ENCODE data around the gene DNAI2. TPM values are rescaled to one million over a fixed set of nuclear protein-coding genes. Genes with fewer than 3 reads are reported as not detected.

The DNAI2 gene
- total RNA-seq, 1 experiment from 2014 or later = 0.26 TPM

- no peak overlapping the region for H3K27ac Mint-ChIP-seq
- peaks cover 3% of the 10 kb centered on the region for H3K9me3 Mint-ChIP-seq
- TF ChIP-seq HMGA2 (CRISPR knock-in tag; IDR thresholded peaks at IDR 0.05) (no peak), IRF1 (CRISPR knock-in tag; IDR thresholded peaks at IDR 0.05) (no peak), AFF4 (CRISPR knock-in tag; IDR thresholded peaks at IDR 0.05; ENCODE audit: borderline replicate concordance) (no peak), HMGXB4 (CRISPR knock-in tag; IDR thresholded peaks at IDR 0.05) (no peak), ZNF219 (CRISPR knock-in tag; IDR thresholded peaks at IDR 0.05; ENCODE audit: borderline replicate concordance) (no peak), GABPB1 (CRISPR knock-in tag; IDR thresholded peaks at IDR 0.05) (no peak), IRF2 (CRISPR knock-in tag; IDR thresholded peaks at IDR 0.05; ENCODE audit: borderline replicate concordance, low read depth) (no peak), FOXK1 (CRISPR knock-in tag; IDR thresholded peaks at IDR 0.05) (no peak)
- no peak for DNase-seq (ENCODE audit: low spot score)
- CTCF ChIA-PET = interaction anchor here (1.5 to 2.1 kb wide), 3 partner anchors 23 to 52 kb away, joined by 4 to 8 read pairs (median 7); partner anchors contain the start of gene DNAI2
- POLR2A ChIA-PET = no interaction called here
- H3K4me3 Mint-ChIP-seq = no peak overlapping the region
- peaks cover 3% of the 10 kb centered on the region for H3K27me3 Mint-ChIP-seq (ENCODE audit: low read depth)
- peaks cover 3% of the 10 kb centered on the region for H3K4me1 Mint-ChIP-seq
- peaks cover 3% of the 10 kb centered on the region for H3K36me3 Mint-ChIP-seq
- no peak for ATAC-seq
These were observed 22.5 kb upstream of the DNAI2 start for GRCh38 chr17:74251569-74251968.

GRCh38 chr17:74252211-74252610 is 21.8 kb upstream of the DNAI2 start:
- DNase-seq (ENCODE audit: low spot score) (no peak), ATAC-seq (peak; percentile 38; the same call in 1 of the 2 replicates)
- Mint-ChIP-seq H3K9me3 (no peaks in the 10 kb centered on the region), H3K4me1 (peaks cover 3% of the 10 kb centered on the region), H3K36me3 (no peaks in the 10 kb centered on the region), H3K27ac (no peak overlapping the region), H3K27me3 (ENCODE audit: low read depth) (no peaks in the 10 kb centered on the region; the same call in 1 of the 2 replicates), H3K4me3 (no peak overlapping the region)
- CTCF ChIA-PET = interaction anchor here (0.6 to 1.5 kb wide), 6 partner anchors 22 to 100 kb away, joined by 3 to 8 read pairs (median 4); partner anchors contain the start of gene DNAI2
- POLR2A ChIA-PET = no interaction called here
- TF ChIP-seq SP1 (CRISPR knock-in tag; conservative IDR thresholded peaks at IDR 0.05) = no peak
- no peak for TF ChIP-seq FOXP1 (CRISPR knock-in tag; IDR thresholded peaks at IDR 0.05; ENCODE audit: borderline replicate concordance)
- TF ChIP-seq ATF6 (CRISPR knock-in tag; IDR thresholded peaks at IDR 0.05) = no peak
- no peak for TF ChIP-seq OVOL2 (CRISPR knock-in tag; IDR thresholded peaks at IDR 0.05; ENCODE audit: borderline replicate concordance)
- TF ChIP-seq ATF1 (CRISPR knock-in tag; IDR thresholded peaks at IDR 0.05) = no peak
- TF ChIP-seq GTF2I (CRISPR knock-in tag; conservative IDR thresholded peaks at IDR 0.05) = no peak

GRCh38 chr17:74253036-74253435 is 21.0 kb upstream of the DNAI2 start:
- no peaks in the 10 kb centered on the region; the same call in 1 of the 2 replicates for H3K27me3 Mint-ChIP-seq (ENCODE audit: low read depth)
- no peaks in the 10 kb centered on the region for H3K36me3 Mint-ChIP-seq
- no peak for DNase-seq (ENCODE audit: low spot score)
- CTCF ChIA-PET = interaction anchor here (0.6 to 1.5 kb wide), 4 partner anchors 32 to 99 kb away, joined by 3 to 8 read pairs (median 4); no protein-coding TSS in a partner anchor
- peaks cover 3% of the 10 kb centered on the region for H3K4me1 Mint-ChIP-seq
- H3K9me3 Mint-ChIP-seq = no peaks in the 10 kb centered on the region
- POLR2A ChIA-PET = no interaction called here
- H3K4me3 Mint-ChIP-seq = no peak overlapping the region
- no peak overlapping the region for H3K27ac Mint-ChIP-seq
- no peak for ATAC-seq
- TF ChIP-seq PRDM15 (CRISPR knock-in tag; IDR thresholded peaks at IDR 0.05) = no peak
- no peak for TF ChIP-seq ZNF281 (CRISPR knock-in tag; IDR thresholded peaks at IDR 0.05)
- TF ChIP-seq JAZF1 (CRISPR knock-in tag; IDR thresholded peaks at IDR 0.05) = no peak
- no peak for TF ChIP-seq TCF7 (CRISPR knock-in tag; IDR thresholded peaks at IDR 0.05; ENCODE audit: low read depth)

Measured in WTC11 (cell line).